Measurements from ENCODE around the gene DYNC1H1. TPM values are rescaled to one million over a fixed set of nuclear protein-coding genes. Genes with fewer than 3 reads are reported as not detected.

Gene DYNC1H1
- total and polyA plus RNA-seq, 2 of the 13 experiments (the other 11 are each of a cell fraction or from before 2014, with no cell fraction given), result 74.4 to 239 TPM

DNA sequence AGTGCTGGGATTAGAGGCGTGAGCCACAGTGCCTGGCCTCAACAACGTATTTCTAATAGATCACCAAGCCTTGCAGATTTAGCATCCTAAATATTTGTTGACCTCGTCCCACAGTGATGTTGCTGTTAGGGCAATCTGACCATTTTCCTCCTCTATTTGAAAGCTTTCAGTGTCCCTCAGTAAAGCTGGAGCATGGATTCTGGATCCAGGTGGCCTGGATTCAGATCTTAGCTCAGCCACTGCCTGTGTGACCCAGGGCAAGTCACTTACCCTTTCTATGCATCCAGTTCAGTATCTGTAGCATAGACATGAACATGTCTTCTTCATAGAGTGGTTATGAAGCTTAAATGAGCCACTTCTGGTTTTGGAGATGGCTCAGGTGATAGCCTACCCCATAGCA, 126.3 kb downstream of the DYNC1H1 start:
- Histone ChIP-seq H3K79me2 (ENCODE audit: insufficient read depth, low read length) (peaks cover 12% of the 10 kb centered on the region), H3K9ac (ENCODE audit: insufficient read depth, low read depth, low read length) (no peak overlapping the region), H2AFZ (ENCODE audit: low read length) (no peak overlapping the region), H3K4me1 (ENCODE audit: insufficient read depth, low read length) (peaks cover 24% of the 10 kb centered on the region), H3K9me3 (ENCODE audit: low read length) (no peaks in the 10 kb centered on the region), H3K4me2 (ENCODE audit: low read depth, low read length) (no peak overlapping the region), H3K27ac (ENCODE audit: extremely low read length, insufficient read depth, low read length) (no peak overlapping the region), H3K27me3 (ENCODE audit: control insufficient read depth in 1 of 2, insufficient read depth in 2 of 2, low read length in 2 of 2) (peaks cover 2 to 23% of the 10 kb centered on the region in 2 experiments; a peak in 2 of 5 replicates), H4K20me1 (ENCODE audit: insufficient read depth, low read length) (peaks cover 6% of the 10 kb centered on the region), H3K4me3 (replicated peaks in 1 of 3; ENCODE audit: insufficient read depth in 1 of 3, low read depth in 2 of 3, low read length in 3 of 3) (no peak overlapping the region), H3K36me3 (replicated peaks in 1 of 2; ENCODE audit: control insufficient read depth in 1 of 2, insufficient read depth in 2 of 2, low read length in 2 of 2) (peaks cover 0 to under 1% of the 10 kb centered on the region in 2 experiments; a peak in 1 of 5 replicates)
- no TSS peak for BruUV-seq (replicated peaks)
- FAIRE-seq (no peak), ATAC-seq (no peak), DNase-seq (ENCODE audit: low spot score) (no peak)
- in situ Hi-C loops (cut with HindIII; ENCODE audit: extremely low pct_ligation_motif_present, low pct_unique_long_range_greater_than_20kb), result loop anchor here (25.0 kb wide), 1 partner anchor 378 kb away; no protein-coding TSS in a partner anchor
- WGBS (ENCODE audit: low lambda C conversion rate), result 55% methylated on average over 3 of the region's 3 CpGs
- peak; percentile 81 for TF ChIP-seq PRDM15 (CRISPR knock-in tag; IDR thresholded peaks at IDR 0.05)
- TF ChIP-seq SP4 (CRISPR knock-in tag; IDR thresholded peaks at IDR 0.05), result no peak
- ChIA-PET POLR2A (interaction anchor here (1.7 kb wide), 1 partner anchor 16 kb away, joined by 3 read pairs; no protein-coding TSS in a partner anchor), CTCF (ENCODE audit: low intra/inter-chr PET ratio, low total read pairs) (no interaction called here)
- intact Hi-C loops (cut with micrococcal nuclease; ENCODE audit: unreplicated experiment), result no loop called here

DNA sequence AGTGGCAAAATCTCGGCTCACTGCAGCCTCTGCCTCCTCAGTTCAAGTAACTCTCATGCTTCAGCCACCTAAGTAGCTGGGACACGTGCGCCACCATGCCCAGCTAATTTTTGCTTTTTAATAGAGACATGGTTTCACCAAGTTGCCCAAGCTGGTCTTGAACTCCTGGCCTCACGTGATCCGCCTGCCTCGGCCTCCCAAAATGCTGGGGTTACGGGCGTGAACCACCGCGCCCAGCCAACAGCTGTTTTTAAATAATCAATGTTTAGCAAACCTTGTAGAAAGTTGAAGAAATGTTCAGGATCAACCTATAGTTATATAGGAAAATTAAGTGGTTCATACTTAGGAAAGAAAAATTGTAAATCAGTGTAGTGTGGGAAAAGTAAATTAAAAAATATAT, 128.4 kb downstream of the DYNC1H1 start:
- no peak overlapping the region for H3K27ac ChIP-seq (ENCODE audit: extremely low read length, insufficient read depth, low read length)
- POLR2A ChIA-PET, result no interaction called here
- WGBS (ENCODE audit: low lambda C conversion rate), result 66% methylated on average over 10 of the region's 10 CpGs
- H3K4me2 ChIP-seq (ENCODE audit: low read depth, low read length), result no peak overlapping the region
- intact Hi-C loops (cut with micrococcal nuclease; ENCODE audit: unreplicated experiment), result no loop called here
- no TSS peak for BruUV-seq (replicated peaks)
- peaks cover 2 to 25% of the 10 kb centered on the region in 2 experiments; a peak in 2 of 5 replicates for H3K27me3 ChIP-seq (ENCODE audit: control insufficient read depth in 1 of 2, insufficient read depth in 2 of 2, low read length in 2 of 2)
- H3K4me3 ChIP-seq (replicated peaks in 1 of 3; ENCODE audit: insufficient read depth in 1 of 3, low read depth in 2 of 3, low read length in 3 of 3), result no peak overlapping the region
- no peaks in the 10 kb centered on the region for H4K20me1 ChIP-seq (ENCODE audit: insufficient read depth, low read length)
- ATAC-seq, result no peak
- CTCF ChIA-PET (ENCODE audit: low intra/inter-chr PET ratio, low total read pairs), result no interaction called here
- peaks cover 41% of the 10 kb centered on the region for H3K4me1 ChIP-seq (ENCODE audit: insufficient read depth, low read length)
- H3K9ac ChIP-seq (ENCODE audit: insufficient read depth, low read depth, low read length), result no peak overlapping the region
- DNase-seq (ENCODE audit: low spot score), result no peak
- FAIRE-seq, result no peak
- in situ Hi-C loops (cut with HindIII; ENCODE audit: extremely low pct_ligation_motif_present, low pct_unique_long_range_greater_than_20kb), result loop anchor here (25.0 kb wide), 1 partner anchor 381 kb away; no protein-coding TSS in a partner anchor
- H3K9me3 ChIP-seq (ENCODE audit: low read length), result no peaks in the 10 kb centered on the region
- H3K79me2 ChIP-seq (ENCODE audit: insufficient read depth, low read length), result no peaks in the 10 kb centered on the region
- H3K36me3 ChIP-seq (replicated peaks in 1 of 2; ENCODE audit: control insufficient read depth in 1 of 2, insufficient read depth in 2 of 2, low read length in 2 of 2), result no peaks in the 10 kb centered on the region
- no peak overlapping the region for H2AFZ ChIP-seq (ENCODE audit: low read length)
- TF ChIP-seq KDM1A (CRISPR knock-in tag; IDR thresholded peaks at IDR 0.05), result no peak
- TF ChIP-seq KLF13 (CRISPR knock-in tag; IDR thresholded peaks at IDR 0.05), result no peak
- TF ChIP-seq RFX5 (IDR thresholded peaks at IDR 0.05; ENCODE audit: low read depth, low read length), result no peak
- TF ChIP-seq HMGXB3 (CRISPR knock-in tag; IDR thresholded peaks at IDR 0.05; ENCODE audit: borderline replicate concordance), result no peak
- no peak for TF ChIP-seq ZNF501 (CRISPR knock-in tag; IDR thresholded peaks at IDR 0.05)
- TF ChIP-seq TSC22D2 (CRISPR knock-in tag; IDR thresholded peaks at IDR 0.05; ENCODE audit: borderline replicate concordance), result no peak
- no peak for TF ChIP-seq AHR (CRISPR knock-in tag; IDR thresholded peaks at IDR 0.05)
